ENCODE results near the gene LRRC9.
"Not testable (repeated sequence)": the region's sequence is repeated elsewhere in the genome, so short reads cannot be mapped to it uniquely, and the experiment has no call there.

The LRRC9 gene

GRCh38 chr14:59920378-59920683 is 387 bp downstream of the LRRC9 start:
- no peak overlapping the region for H3K27ac ChIP-seq
- no peak for TF ChIP-seq CTCF (conservative IDR thresholded peaks at IDR 0.05)
- no peak for TF ChIP-seq ZFX (IDR thresholded peaks at IDR 0.05)

GRCh38 chr14:59925797-59926196 is 5.9 kb downstream of the LRRC9 start:
- no peak for TF ChIP-seq CTCF (conservative IDR thresholded peaks at IDR 0.05)
- no peak for TF ChIP-seq ZFX (IDR thresholded peaks at IDR 0.05)
- H3K27ac ChIP-seq, result no peak overlapping the region

- no peak for TF ChIP-seq ZFX (IDR thresholded peaks at IDR 0.05)
- no peak for TF ChIP-seq CTCF (conservative IDR thresholded peaks at IDR 0.05)
- H3K27ac ChIP-seq, result no peak overlapping the region
These were observed 6.6 kb downstream of the LRRC9 start for GRCh38 chr14:59926534-59926933.

DNA sequence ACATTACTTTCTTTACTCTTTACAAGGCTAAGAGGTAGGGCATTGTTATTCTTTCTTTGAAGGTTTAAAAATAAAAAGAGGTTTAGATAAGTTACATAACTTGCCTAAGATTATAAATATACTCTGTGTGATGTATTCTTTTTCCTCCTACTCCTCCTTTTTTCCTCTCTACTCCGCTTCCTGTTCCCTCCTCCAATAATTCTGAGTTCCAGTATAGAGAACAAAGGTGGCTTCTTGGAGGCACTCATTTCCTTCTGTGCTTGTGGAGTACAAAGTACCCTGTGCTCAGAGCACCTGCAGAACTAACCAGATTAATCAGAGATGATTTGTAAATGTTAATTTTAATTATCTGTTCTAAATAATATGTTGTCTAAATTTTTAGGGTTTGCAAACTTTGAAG is 11.3 kb downstream of the LRRC9 start:
- TF ChIP-seq ZFX (IDR thresholded peaks at IDR 0.05), result no peak
- no peak for TF ChIP-seq CTCF (conservative IDR thresholded peaks at IDR 0.05)
- H3K27ac ChIP-seq, result no peak overlapping the region

GRCh38 chr14:59936145-59936544 is 16.2 kb downstream of the LRRC9 start:
- no peak for TF ChIP-seq CTCF (conservative IDR thresholded peaks at IDR 0.05)
- TF ChIP-seq ZFX (IDR thresholded peaks at IDR 0.05), result no peak
- H3K27ac ChIP-seq, result peak overlapping the region; percentile 74; the same call in 1 of the 2 replicates

DNA sequence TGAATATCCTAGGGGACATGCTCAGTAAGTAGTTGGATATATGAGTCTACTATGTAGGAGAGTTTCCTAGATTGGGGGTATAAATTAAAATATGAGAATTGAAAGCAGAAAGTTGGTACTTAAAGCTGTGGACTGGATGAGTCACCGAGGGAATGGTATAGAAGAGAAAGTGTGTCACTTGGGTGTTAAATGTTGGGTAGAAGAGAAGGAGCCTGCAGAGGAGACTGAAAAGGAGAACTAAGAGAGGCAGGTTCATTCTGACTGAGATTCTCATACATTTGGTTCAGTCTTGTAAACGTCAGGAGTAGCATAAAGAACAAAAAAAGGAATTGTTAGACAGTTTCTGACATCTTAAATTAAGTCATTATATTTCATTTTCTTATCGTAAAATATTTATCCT is 19.9 kb downstream of the LRRC9 start:
- TF ChIP-seq ZFX (IDR thresholded peaks at IDR 0.05), result no peak
- no peak for TF ChIP-seq CTCF (conservative IDR thresholded peaks at IDR 0.05)
- H3K27ac ChIP-seq, result no peak overlapping the region

GRCh38 chr14:59942296-59942862 is 22.4 kb downstream of the LRRC9 start:
- not testable (repeated sequence) for H3K27ac ChIP-seq

GRCh38 chr14:59944909-59945308 is 25.0 kb downstream of the LRRC9 start:
- TF ChIP-seq ZFX (IDR thresholded peaks at IDR 0.05), result no peak
- TF ChIP-seq CTCF (conservative IDR thresholded peaks at IDR 0.05), result peak; percentile 37
- H3K27ac ChIP-seq, result no peak overlapping the region

GRCh38 chr14:59952141-59952540 is 32.2 kb downstream of the LRRC9 start:
- not testable (repeated sequence) for H3K27ac ChIP-seq

- not testable (repeated sequence) for H3K27ac ChIP-seq
These were observed 37.9 kb downstream of the LRRC9 start for GRCh38 chr14:59957890-59958289.
